GM13977 (cell line): ENCODE results near the gene CIC.

ENCODE experiments used
- DNase-seq: peaks from one replicate; pipeline ENCODE4 v3.0.0; 2012; ENCODE audit warnings: low spot score
- CTCF ChIP-seq: IDR thresholded peaks from 2 replicates; pipeline ENCODE4 v1.5.1; 2012; ENCODE audit warnings: mild to moderate bottlenecking, control low read depth; ENCODE audit not compliant: insufficient read depth; ENCODE audit errors: extremely low read depth, missing control alignments
- in situ Hi-C: fragments of 300-500 bp; cut with MboI; formaldehyde crosslinking; loops from one replicate; pipeline ENCODE4 v1.12.0; 2022; ENCODE audit warnings: low sequenced_read_pairs, low pct_unique_long_range_greater_than_20kb, mixed read lengths, inconsistent platforms; ENCODE audit not compliant: unreplicated experiment

Gene CIC

GRCh38 chr19:42292042-42292960, 23.2 kb downstream of the CIC start:
- in situ Hi-C loops, result loop anchor here (25.0 kb wide), 1 partner anchor 180 kb away; no protein-coding TSS in a partner anchor
- DNase-seq, result no peak
- no peak for TF ChIP-seq CTCF

- in situ Hi-C loops, result loop anchor here (25.0 kb wide), 1 partner anchor 181 kb away; no protein-coding TSS in a partner anchor
- TF ChIP-seq CTCF, result no peak
- DNase-seq, result no peak
Observed at GRCh38 chr19:42292963-42293362, 23.9 kb downstream of the CIC start.

GRCh38 chr19:42293540-42293939, 24.5 kb downstream of the CIC start:
- no peak for TF ChIP-seq CTCF
- DNase-seq, result no peak
- in situ Hi-C loops, result loop anchor here (25.0 kb wide), 1 partner anchor 181 kb away; no protein-coding TSS in a partner anchor

GRCh38 chr19:42293948-42294347, 24.9 kb downstream of the CIC start:
- TF ChIP-seq CTCF, result no peak
- in situ Hi-C loops, result loop anchor here (25.0 kb wide), 1 partner anchor 182 kb away; no protein-coding TSS in a partner anchor
- DNase-seq, result no peak

GRCh38 chr19:42294471-42295137, 25.6 kb downstream of the CIC start:
- in situ Hi-C loops, result loop anchor here (25.0 kb wide), 1 partner anchor 182 kb away; no protein-coding TSS in a partner anchor
- no peak for DNase-seq
- TF ChIP-seq CTCF, result no peak

GRCh38 chr19:42295342-42295741, 26.3 kb downstream of the CIC start:
- peak; percentile 6 for TF ChIP-seq CTCF
- no peak for DNase-seq
- in situ Hi-C loops, result loop anchor here (25.0 kb wide), 1 partner anchor 183 kb away; no protein-coding TSS in a partner anchor
